ENCODE measurements around the gene MATCAP1. TPM values are rescaled to one million over a fixed set of nuclear protein-coding genes. Genes with fewer than 3 reads are reported as not detected.
A peak's percentile ranks its signal among the peaks of the same experiment; 100 is the strongest.

MATCAP1 gene
- polyA plus RNA-seq, 2 of the 4 experiments (the other 2 are of a cell fraction) = 7.5 to 20.8 TPM

DNA sequence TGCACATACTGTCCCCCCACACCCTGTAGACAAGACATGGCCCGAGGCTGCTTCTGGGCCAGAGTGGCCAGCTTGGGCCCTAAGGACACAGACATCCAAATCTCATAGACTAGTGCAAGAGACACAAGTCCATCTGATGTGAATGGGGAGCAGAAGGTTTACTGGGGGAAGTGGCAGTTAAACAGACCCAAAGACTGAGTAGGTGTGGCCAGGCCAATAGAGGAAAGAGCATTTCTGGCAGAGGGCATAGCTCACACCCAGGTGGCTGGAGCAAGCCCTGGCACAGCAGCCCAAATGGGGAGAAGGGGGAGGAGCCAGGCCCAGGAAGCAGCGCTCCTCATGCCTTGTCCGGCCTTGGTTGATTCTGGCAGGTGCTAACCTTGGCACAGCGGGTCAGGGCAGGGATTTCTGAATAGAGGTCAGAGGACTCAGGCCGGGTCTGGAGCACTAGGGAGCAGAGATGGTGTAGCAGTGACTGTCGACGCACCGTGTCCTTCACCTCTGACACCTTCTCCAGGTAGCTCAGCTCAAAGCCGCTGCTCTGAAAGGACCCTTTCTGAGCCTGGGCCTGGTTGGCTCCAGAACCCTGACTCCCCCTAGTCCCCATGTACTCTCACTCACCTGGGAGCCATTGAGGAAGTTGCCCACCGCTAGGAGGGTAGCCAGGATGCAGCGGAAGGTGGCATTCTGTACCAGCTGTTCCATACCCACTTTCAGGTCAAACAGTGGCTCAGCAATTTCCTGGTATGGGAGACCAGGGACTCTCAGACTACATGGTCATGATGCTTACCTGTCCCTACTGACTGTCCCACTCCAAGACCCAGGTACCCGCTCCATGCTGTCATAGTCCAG is 47.3 kb upstream of the MATCAP1 start:
- TF ChIP-seq KDM5A (IDR thresholded peaks at IDR 0.05) (no peak), KDM1A (IDR thresholded peaks at IDR 0.05; ENCODE audit: low read depth) (no peak), TP53 (CRISPR knock-in tag; IDR thresholded peaks at IDR 0.05) (no peak)
- H3K9me3 ChIP-seq = no peaks in the 10 kb centered on the region
- ATAC-seq = no peak
- no peak overlapping the region for H3K4me3 ChIP-seq
- WGBS (ENCODE audit: missing lambda C conversion rate) = 97% methylated on average over 11 of the region's 12 CpGs
- CTCF ChIA-PET = interaction anchor here (0.9 to 14.1 kb wide), 6 partner anchors 14 to 47 kb away, joined by 3 to 138 read pairs (median 4); partner anchors contain the start of genes FHOD1 and SLC9A5
- no peak overlapping the region for H3K27ac ChIP-seq
- no peak for DNase-seq (ENCODE audit: low read depth in 1 of 2, low spot score in 1 of 2)
- no peak for FAIRE-seq
- H3K4me2 ChIP-seq = no peak overlapping the region
- POLR2A ChIA-PET = interaction anchor here (0.9 to 1.9 kb wide), 2 partner anchors 11 to 15 kb away, joined by 3 to 6 read pairs; no protein-coding TSS in a partner anchor
- peaks cover 9% of the 10 kb centered on the region for H3K4me1 ChIP-seq

DNA sequence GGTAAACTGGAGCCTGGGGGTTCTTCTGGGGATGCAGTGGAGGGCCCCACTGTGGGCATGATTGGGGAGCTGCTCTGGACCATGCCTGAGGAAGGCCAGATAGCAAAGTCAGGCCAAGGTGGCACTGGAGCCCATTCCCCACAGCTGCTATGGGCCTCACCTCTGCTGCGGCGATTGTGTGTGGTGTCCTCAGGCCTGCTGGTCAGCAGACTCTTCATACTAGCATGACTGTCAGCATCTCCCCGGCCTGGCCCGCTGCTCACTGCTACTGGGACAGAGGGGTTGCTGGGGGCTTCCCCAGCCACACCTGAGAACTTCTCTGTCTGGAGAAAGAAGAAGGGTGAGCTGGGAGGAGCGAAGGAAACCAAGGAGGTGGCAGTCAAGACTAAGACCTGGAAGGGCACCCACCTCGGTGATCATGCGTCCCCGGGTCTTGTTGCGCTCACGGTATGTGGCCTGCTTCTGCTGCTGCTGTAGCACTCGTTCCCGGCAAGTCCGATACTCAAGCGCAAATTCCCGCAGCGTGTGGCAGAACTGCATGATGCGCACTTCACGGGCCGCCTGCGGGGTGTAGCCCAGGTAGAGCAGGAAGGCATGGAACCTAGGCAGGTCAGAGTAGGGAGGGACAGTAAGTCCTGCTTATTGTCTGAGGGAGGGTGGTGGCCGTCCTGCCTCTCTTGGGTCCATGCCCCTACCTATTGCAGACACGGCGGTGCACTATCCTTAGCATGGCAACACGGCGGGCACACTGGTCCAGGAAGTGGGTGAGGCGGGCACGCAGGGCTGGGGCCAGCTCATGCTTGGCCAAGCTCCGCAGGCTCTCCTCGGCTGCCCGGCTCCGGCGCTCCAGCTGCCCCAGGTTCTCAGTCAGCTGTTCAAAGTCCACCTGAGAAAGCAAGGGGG is 46.4 kb upstream of the MATCAP1 start:
- ATAC-seq (no peak), FAIRE-seq (no peak), DNase-seq (ENCODE audit: low read depth in 1 of 2, low spot score in 1 of 2) (no peak)
- Histone ChIP-seq H3K4me2 (no peak overlapping the region), H3K9me3 (no peaks in the 10 kb centered on the region), H3K4me1 (peaks cover 13% of the 10 kb centered on the region), H3K27ac (no peak overlapping the region), H3K4me3 (no peak overlapping the region)
- TF ChIP-seq NPAS2 (CRISPR knock-in tag; IDR thresholded peaks at IDR 0.05; ENCODE audit: borderline replicate concordance) (no peak), MAZ (IDR thresholded peaks at IDR 0.05; ENCODE audit: borderline replicate concordance, low read depth, low read length) (no peak), CBX2 (IDR thresholded peaks at IDR 0.05; ENCODE audit: borderline replicate concordance, low read depth) (no peak), JUN (IDR thresholded peaks at IDR 0.05) (0 out of 5 replicates have a peak, but pooled peaks of 1 of the 2 experiments have one; percentile 5), HEYL (CRISPR knock-in tag; IDR thresholded peaks at IDR 0.05) (no peak), ZSCAN20 (CRISPR knock-in tag; IDR thresholded peaks at IDR 0.05) (no peak), FOSB (CRISPR knock-in tag; IDR thresholded peaks at IDR 0.05) (no peak)
- TF ChIP-seq, protein P1, sequence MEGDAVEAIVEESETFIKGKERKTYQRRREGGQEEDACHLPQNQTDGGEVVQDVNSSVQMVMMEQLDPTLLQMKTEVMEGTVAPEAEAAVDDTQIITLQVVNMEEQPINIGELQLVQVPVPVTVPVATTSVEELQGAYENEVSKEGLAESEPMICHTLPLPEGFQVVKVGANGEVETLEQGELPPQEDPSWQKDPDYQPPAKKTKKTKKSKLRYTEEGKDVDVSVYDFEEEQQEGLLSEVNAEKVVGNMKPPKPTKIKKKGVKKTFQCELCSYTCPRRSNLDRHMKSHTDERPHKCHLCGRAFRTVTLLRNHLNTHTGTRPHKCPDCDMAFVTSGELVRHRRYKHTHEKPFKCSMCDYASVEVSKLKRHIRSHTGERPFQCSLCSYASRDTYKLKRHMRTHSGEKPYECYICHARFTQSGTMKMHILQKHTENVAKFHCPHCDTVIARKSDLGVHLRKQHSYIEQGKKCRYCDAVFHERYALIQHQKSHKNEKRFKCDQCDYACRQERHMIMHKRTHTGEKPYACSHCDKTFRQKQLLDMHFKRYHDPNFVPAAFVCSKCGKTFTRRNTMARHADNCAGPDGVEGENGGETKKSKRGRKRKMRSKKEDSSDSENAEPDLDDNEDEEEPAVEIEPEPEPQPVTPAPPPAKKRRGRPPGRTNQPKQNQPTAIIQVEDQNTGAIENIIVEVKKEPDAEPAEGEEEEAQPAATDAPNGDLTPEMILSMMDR (IDR thresholded peaks at IDR 0.05) = no peak
- TF ChIP-seq, protein P2, sequence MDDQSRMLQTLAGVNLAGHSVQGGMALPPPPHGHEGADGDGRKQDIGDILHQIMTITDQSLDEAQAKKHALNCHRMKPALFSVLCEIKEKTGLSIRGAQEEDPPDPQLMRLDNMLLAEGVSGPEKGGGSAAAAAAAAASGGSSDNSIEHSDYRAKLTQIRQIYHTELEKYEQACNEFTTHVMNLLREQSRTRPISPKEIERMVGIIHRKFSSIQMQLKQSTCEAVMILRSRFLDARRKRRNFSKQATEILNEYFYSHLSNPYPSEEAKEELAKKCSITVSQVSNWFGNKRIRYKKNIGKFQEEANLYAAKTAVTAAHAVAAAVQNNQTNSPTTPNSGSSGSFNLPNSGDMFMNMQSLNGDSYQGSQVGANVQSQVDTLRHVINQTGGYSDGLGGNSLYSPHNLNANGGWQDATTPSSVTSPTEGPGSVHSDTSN (IDR thresholded peaks at IDR 0.05) = no peak
- ChIA-PET POLR2A (interaction anchor here (0.5 kb wide), 1 partner anchor 11 kb away, joined by 7 read pairs; no protein-coding TSS in a partner anchor), CTCF (interaction anchor here (1.4 to 14.1 kb wide), 2 partner anchors 15 to 28 kb away, joined by 3 to 138 read pairs; partner anchors contain the start of genes FHOD1 and SLC9A5)
- 95% methylated on average over 31 of the region's 32 CpGs for WGBS (ENCODE audit: missing lambda C conversion rate)

DNA sequence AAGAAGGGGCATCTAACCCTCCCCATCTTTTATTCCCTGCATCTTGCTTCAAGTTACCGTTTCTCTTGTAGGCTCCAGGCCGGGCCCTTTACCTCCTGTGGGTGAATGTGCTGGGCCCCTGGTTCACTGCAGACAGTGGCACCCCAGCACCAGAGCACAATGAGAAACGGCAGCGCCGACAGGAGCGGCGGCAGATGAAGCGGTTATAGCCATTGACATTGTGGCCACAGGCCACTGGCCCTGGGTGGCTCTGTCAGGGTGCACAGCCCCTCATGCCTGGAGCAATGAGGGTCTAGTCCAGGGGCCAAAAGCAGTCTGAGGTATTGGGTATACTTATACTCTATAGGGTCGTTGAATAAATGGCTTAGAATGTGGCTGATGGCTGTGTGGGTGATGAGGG is 45.1 kb upstream of the MATCAP1 start:
- TF ChIP-seq PHF8 (IDR thresholded peaks at IDR 0.05; ENCODE audit: borderline replicate concordance, low read depth) = no peak
- no peak for TF ChIP-seq ZC3H11A (IDR thresholded peaks at IDR 0.05)
- no peak for TF ChIP-seq SMC3 (IDR thresholded peaks at IDR 0.05)
- TF ChIP-seq NPAS2 (CRISPR knock-in tag; IDR thresholded peaks at IDR 0.05; ENCODE audit: borderline replicate concordance) = no peak
- TF ChIP-seq, protein P3, sequence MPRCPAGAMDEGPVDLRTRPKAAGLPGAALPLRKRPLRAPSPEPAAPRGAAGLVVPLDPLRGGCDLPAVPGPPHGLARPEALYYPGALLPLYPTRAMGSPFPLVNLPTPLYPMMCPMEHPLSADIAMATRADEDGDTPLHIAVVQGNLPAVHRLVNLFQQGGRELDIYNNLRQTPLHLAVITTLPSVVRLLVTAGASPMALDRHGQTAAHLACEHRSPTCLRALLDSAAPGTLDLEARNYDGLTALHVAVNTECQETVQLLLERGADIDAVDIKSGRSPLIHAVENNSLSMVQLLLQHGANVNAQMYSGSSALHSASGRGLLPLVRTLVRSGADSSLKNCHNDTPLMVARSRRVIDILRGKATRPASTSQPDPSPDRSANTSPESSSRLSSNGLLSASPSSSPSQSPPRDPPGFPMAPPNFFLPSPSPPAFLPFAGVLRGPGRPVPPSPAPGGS (IDR thresholded peaks at IDR 0.05) = no peak
- TF ChIP-seq EP300 (IDR thresholded peaks at IDR 0.05) = no peak
- TF ChIP-seq ESRRA (IDR thresholded peaks at IDR 0.05; ENCODE audit: borderline replicate concordance, low read length) = no peak
- TF ChIP-seq, protein P4, sequence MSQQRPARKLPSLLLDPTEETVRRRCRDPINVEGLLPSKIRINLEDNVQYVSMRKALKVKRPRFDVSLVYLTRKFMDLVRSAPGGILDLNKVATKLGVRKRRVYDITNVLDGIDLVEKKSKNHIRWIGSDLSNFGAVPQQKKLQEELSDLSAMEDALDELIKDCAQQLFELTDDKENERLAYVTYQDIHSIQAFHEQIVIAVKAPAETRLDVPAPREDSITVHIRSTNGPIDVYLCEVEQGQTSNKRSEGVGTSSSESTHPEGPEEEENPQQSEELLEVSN (IDR thresholded peaks at IDR 0.05; ENCODE audit: borderline replicate concordance, low read depth) = no peak
- TF ChIP-seq FOSL2 (IDR thresholded peaks at IDR 0.05) = no peak
- TF ChIP-seq FOSL2 (CRISPR knock-in tag; IDR thresholded peaks at IDR 0.05) = no peak
- TF ChIP-seq POLR2AphosphoS2 (conservative IDR thresholded peaks at IDR 0.05; ENCODE audit: low read length) = no peak
- H3K4me2 ChIP-seq = no peak overlapping the region
- ChIA-PET CTCF (interaction anchor here (2.9 to 14.1 kb wide), 2 partner anchors 10 to 17 kb away, joined by 13 to 138 read pairs; partner anchors contain the start of genes FHOD1 and SLC9A5), POLR2A (interaction anchor here (2.8 to 3.1 kb wide), 2 partner anchors 7 to 16 kb away, joined by 12 to 20 read pairs; no protein-coding TSS in a partner anchor)
- FAIRE-seq (no peak), ATAC-seq (no peak), DNase-seq (ENCODE audit: low read depth in 1 of 2, low spot score in 1 of 2) (no peak)
- 81% methylated on average over 9 of the region's 9 CpGs for WGBS (ENCODE audit: missing lambda C conversion rate)
- no peak overlapping the region for H3K4me3 ChIP-seq
- H3K4me1 ChIP-seq = peaks cover 13% of the 10 kb centered on the region
- no peaks in the 10 kb centered on the region for H3K9me3 ChIP-seq
- H3K27ac ChIP-seq = no peak overlapping the region
